GM10847 (cell line): ENCODE measurements around the gene MFRP.

ENCODE experiments used
- POLR2A ChIP-seq: IDR thresholded peaks from 2 replicates; pipeline ENCODE4 v1.6.1; 2011; ENCODE audit not compliant: insufficient read length; ENCODE audit errors: extremely low read depth

Gene MFRP

GRCh38 chr11:119365071-119365591 is 18.6 kb upstream of the MFRP start:
- TF ChIP-seq POLR2A = no peak

GRCh38 chr11:119363851-119364590 is 17.5 kb upstream of the MFRP start:
- TF ChIP-seq POLR2A = no peak

- TF ChIP-seq POLR2A = no peak
These were observed 16.8 kb upstream of the MFRP start for GRCh38 chr11:119363081-119363850.

GRCh38 chr11:119362741-119363080 is 16.2 kb upstream of the MFRP start:
- no peak for TF ChIP-seq POLR2A

- no peak for TF ChIP-seq POLR2A
These were observed 15.6 kb upstream of the MFRP start for GRCh38 chr11:119361941-119362725.

- TF ChIP-seq POLR2A = no peak
These were observed 14.7 kb upstream of the MFRP start for GRCh38 chr11:119361056-119361787.

GRCh38 chr11:119359365-119360214 is 13.1 kb upstream of the MFRP start:
- TF ChIP-seq POLR2A = no peak

- TF ChIP-seq POLR2A = no peak
These were observed 10.6 kb upstream of the MFRP start for GRCh38 chr11:119357074-119357473.

GRCh38 chr11:119356349-119357031 is 10.0 kb upstream of the MFRP start:
- no peak for TF ChIP-seq POLR2A

GRCh38 chr11:119355091-119355843 is 8.8 kb upstream of the MFRP start:
- TF ChIP-seq POLR2A = no peak

GRCh38 chr11:119352857-119353260 is 6.4 kb upstream of the MFRP start:
- TF ChIP-seq POLR2A = no peak

- TF ChIP-seq POLR2A = no peak
These were observed 4.7 kb upstream of the MFRP start for GRCh38 chr11:119351232-119351631.

- no peak for TF ChIP-seq POLR2A
These were observed 3.8 kb upstream of the MFRP start for GRCh38 chr11:119350302-119350701.

- TF ChIP-seq POLR2A = no peak
These were observed 1.6 kb upstream of the MFRP start for GRCh38 chr11:119347940-119348605.
